Measurements from ENCODE around the gene SLC18A3. TPM values are rescaled to one million over a fixed set of nuclear protein-coding genes. Genes with fewer than 3 reads are reported as not detected.

Gene SLC18A3
- total RNA-seq, 1 experiment from 2014 or later, result not detected

DNA sequence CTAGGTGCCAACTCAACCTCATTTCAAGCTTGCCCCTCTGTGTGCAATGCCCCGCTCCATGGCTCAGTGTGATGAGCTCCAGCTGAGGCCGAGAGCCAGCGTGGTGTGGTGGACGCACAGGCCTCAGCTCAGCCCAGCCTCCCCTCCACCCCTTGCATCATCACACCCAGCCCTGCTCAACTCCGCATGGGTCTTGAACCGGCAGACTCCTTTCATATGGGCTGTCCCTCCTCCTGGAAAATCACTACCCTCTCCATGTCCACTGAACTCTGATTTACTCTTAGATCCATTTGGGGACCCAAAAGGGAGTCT is 16.6 kb upstream of the SLC18A3 start:
- Histone ChIP-seq H3K9me3 (ENCODE audit: control insufficient read depth, low read depth, low read length) (no peaks in the 10 kb centered on the region), H3K27me3 (ENCODE audit: insufficient read depth, low read length) (no peaks in the 10 kb centered on the region), H2BK12ac (ENCODE audit: insufficient read length, low read depth, low read length) (no peak overlapping the region), H3K56ac (ENCODE audit: insufficient read length, low read depth, low read length) (no peak overlapping the region), H4K20me1 (ENCODE audit: control insufficient read depth, insufficient read depth, insufficient read length) (no peaks in the 10 kb centered on the region), H3K14ac (ENCODE audit: insufficient read depth, low read length) (no peak overlapping the region), H2AK5ac (ENCODE audit: insufficient read length, low read length) (no peak overlapping the region), H3K4me1 (ENCODE audit: insufficient read depth, low read length) (no peaks in the 10 kb centered on the region), H2BK15ac (ENCODE audit: low read depth, low read length) (no peak overlapping the region), H2AFZ (ENCODE audit: low read length) (no peak overlapping the region), H3K23ac (ENCODE audit: insufficient read length, low read depth, low read length) (no peak overlapping the region), H3K79me1 (ENCODE audit: insufficient read depth, low read depth, low read length, poor library complexity, severe bottlenecking) (no peaks in the 10 kb centered on the region), H4K5ac (ENCODE audit: insufficient read length, low read depth, low read length) (no peak overlapping the region), H3K79me2 (ENCODE audit: insufficient read depth, low read length) (no peaks in the 10 kb centered on the region), H2BK5ac (ENCODE audit: insufficient read length, low read length) (no peak overlapping the region), H4K8ac (replicated peaks; ENCODE audit: insufficient read length, low read depth, low read length) (no peak overlapping the region), H3K23me2 (ENCODE audit: insufficient read length, low read depth, low read length, poor library complexity, severe bottlenecking) (no peaks in the 10 kb centered on the region), H3T11ph (ENCODE audit: low read length) (no peak overlapping the region), H3K27ac (ENCODE audit: insufficient read length, low read depth, low read length) (no peak overlapping the region), H4K91ac (ENCODE audit: insufficient read length, low read depth, low read length) (no peak overlapping the region), H3K4ac (ENCODE audit: low read depth, low read length) (no peak overlapping the region), H2BK20ac (ENCODE audit: low read depth, low read length, poor library complexity, severe bottlenecking) (no peak overlapping the region), H2BK120ac (ENCODE audit: low read depth, low read length, poor library complexity, severe bottlenecking) (no peak overlapping the region), H3K9ac (ENCODE audit: extremely low read depth, insufficient read length, low read length) (no peak overlapping the region), H3K4me2 (ENCODE audit: insufficient read depth, insufficient read length, low read length) (no peak overlapping the region), H3K18ac (ENCODE audit: insufficient read length, low read depth, low read length) (no peak overlapping the region)
- TF ChIP-seq, protein P1, sequence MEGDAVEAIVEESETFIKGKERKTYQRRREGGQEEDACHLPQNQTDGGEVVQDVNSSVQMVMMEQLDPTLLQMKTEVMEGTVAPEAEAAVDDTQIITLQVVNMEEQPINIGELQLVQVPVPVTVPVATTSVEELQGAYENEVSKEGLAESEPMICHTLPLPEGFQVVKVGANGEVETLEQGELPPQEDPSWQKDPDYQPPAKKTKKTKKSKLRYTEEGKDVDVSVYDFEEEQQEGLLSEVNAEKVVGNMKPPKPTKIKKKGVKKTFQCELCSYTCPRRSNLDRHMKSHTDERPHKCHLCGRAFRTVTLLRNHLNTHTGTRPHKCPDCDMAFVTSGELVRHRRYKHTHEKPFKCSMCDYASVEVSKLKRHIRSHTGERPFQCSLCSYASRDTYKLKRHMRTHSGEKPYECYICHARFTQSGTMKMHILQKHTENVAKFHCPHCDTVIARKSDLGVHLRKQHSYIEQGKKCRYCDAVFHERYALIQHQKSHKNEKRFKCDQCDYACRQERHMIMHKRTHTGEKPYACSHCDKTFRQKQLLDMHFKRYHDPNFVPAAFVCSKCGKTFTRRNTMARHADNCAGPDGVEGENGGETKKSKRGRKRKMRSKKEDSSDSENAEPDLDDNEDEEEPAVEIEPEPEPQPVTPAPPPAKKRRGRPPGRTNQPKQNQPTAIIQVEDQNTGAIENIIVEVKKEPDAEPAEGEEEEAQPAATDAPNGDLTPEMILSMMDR (conservative IDR thresholded peaks at IDR 0.05), result no peak
- no CpG with 5 or more reads among the region's 6 CpGs for WGBS (ENCODE audit: extremely low coverage, insufficient read length, low lambda C conversion rate)
- no peak overlapping the region for H3K4me3 Mint-ChIP-seq
- DNase-seq, result peak; percentile 23
- H3K27me3 Mint-ChIP-seq (ENCODE audit: low read depth), result peaks cover 25% of the 10 kb centered on the region
- no peaks in the 10 kb centered on the region for H3K9me3 Mint-ChIP-seq
- H3K27ac Mint-ChIP-seq, result no peak overlapping the region
- no peaks in the 10 kb centered on the region for H3K36me3 Mint-ChIP-seq (ENCODE audit: insufficient read depth in 1 of 3, low read depth in 3 of 3)
- H3K4me1 Mint-ChIP-seq, result peaks cover 13% of the 10 kb centered on the region in 2 experiments

All from H9 (cell line).